Stimulated activated CD4-positive, alpha-beta T cell treated with anti-CD3 and anti-CD28 coated beads, Interleukin-2, amount 100 ng/mL, for 4 hours (primary cell): ENCODE measurements around the gene LZTR1.
A peak's percentile ranks its signal among the peaks of the same experiment; 100 is the strongest.
"Not testable (repeated sequence)": the region's sequence is repeated elsewhere in the genome, so short reads cannot be mapped to it uniquely, and the experiment has no call there.

Experiments
- DNase-seq: peaks from one replicate; pipeline ENCODE4 v3.0.0-alpha.2; 2020; ENCODE audit warnings: low read depth

The LZTR1 gene

DNA sequence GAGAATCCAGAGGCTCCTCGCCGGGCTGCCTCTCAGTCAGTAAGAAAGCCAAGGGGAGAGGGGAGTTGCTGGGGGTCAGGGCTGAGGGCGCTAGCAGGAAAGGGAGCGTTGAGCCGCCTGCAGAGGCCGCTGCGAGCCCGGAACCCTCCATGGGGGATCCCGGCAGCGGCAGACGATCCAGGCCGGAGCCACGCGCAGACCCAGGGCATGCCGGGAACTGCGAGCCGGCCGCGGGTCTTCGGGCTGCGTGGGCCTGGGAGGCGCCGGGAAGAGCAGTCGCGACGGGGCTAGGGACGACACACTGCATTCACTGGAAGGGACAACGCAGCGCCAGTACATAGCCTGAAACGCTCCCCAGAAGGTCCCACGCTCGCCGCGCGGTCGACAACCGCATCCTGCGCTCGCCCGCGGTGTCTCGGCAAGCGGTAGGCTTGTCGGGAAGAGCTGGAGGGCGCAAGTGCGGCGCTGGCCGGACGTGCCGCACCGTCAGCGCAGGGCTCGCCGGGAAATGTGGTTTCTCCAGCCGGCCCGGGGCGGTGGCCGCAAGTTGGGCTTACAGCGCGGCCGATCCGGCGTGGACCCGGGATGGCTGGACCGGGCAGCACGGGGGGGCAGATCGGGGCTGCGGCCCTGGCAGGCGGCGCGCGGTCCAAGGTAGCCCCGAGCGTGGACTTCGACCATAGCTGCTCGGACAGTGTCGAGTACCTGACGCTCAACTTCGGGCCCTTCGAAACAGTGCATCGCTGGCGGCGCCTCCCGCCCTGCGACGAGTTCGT lies at the start of gene LZTR1:
Gene LZTR1 (plus strand): TSS at position 511 of the 776 bp plus-strand sequence. CDS start 75 bp downstream, at position 586.
- peak; percentile 63 for DNase-seq

GRCh38 chr22:20933910-20934309 lies 48.2 kb upstream of the LZTR1 start:
- DNase-seq: no peak

DNA sequence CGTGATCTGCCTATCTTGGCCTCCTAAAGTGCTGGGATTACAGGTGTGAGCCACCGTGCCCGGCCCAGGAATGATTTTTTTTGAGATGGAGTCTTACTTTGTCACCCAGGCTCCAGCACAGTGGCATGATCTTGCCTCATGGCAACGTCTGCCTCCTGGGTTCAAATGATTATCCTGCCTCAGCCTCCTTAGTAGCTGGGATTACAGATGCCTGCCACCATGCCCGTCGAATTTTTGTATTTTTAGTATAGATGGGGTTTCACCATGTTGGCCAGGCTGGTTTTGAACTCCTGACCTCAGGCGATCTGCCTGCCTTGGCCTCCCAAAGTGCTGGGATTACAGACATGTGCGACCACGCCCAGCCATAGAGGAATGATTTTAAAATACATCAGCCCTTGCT lies 47.0 kb upstream of the LZTR1 start:
- not testable (repeated sequence) for DNase-seq

- not testable (repeated sequence) for DNase-seq
Observed at GRCh38 chr22:20935780-20936539, 46.1 kb upstream of the LZTR1 start.

DNA sequence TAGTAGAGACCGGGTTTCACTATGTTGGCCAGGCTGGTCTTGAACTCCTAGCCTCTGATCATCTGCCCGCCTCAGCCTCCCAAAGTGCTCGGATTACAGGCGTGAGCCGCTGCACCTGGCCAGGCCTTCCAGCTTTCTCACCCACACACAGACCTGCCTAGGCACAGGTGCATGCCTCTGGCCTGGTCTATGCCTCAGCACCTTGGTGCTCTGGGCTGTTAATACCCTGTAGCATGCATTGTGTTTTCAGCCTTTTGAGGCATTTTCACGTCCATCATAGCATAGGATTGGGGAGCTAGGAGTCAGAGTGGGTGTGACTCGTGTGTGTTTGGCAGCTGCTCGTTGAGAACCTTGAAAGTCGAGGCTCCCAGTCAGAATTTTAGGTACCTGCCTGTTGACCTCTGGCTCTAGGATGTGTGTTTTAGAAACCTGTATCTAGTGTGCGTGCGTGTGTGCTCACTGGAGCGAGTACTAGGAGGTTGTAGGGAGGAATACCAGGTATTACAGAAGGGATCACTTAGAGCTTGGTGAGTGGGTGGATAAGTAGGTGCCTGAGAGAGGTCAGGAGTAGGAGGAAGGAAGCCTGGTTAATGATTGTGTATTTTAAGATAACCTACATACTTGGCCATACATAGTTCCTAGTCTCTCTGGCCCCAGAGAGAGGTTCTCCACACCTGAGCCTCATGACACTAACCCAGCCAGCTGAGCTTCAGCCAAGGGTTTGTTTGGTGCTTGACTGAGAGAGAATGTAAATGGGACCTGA lies 44.9 kb upstream of the LZTR1 start:
- no peak for DNase-seq

- no peak for DNase-seq
Observed at GRCh38 chr22:20937794-20938671, 44.1 kb upstream of the LZTR1 start.

GRCh38 chr22:20939457-20940185 lies 42.5 kb upstream of the LZTR1 start:
- DNase-seq: not testable (repeated sequence)

GRCh38 chr22:20940186-20940651 lies 41.9 kb upstream of the LZTR1 start:
- DNase-seq: no peak

DNA sequence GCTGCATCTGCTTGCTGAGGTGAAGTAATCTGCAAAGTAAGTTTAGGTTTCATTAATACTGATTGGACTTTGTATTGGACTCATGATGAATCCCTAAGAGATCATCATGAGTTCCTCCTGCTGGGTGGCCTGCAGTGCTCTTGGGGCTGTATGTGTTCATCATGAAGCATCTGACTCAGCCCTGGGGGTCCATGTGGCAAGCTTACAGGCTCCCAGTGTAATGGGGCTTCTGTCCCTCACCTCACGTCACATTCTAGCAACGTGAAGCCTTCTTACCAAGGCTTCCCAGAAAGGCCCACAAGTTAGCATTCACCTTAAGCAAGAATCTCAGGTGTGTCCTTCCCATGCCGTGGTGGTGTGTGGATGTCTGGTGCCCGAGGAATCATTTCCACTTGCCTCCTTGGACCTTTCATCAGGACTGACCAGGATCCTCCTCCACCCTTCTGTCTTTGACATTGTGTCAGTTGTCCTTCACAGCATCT lies 41.2 kb upstream of the LZTR1 start:
- DNase-seq: no peak

DNA sequence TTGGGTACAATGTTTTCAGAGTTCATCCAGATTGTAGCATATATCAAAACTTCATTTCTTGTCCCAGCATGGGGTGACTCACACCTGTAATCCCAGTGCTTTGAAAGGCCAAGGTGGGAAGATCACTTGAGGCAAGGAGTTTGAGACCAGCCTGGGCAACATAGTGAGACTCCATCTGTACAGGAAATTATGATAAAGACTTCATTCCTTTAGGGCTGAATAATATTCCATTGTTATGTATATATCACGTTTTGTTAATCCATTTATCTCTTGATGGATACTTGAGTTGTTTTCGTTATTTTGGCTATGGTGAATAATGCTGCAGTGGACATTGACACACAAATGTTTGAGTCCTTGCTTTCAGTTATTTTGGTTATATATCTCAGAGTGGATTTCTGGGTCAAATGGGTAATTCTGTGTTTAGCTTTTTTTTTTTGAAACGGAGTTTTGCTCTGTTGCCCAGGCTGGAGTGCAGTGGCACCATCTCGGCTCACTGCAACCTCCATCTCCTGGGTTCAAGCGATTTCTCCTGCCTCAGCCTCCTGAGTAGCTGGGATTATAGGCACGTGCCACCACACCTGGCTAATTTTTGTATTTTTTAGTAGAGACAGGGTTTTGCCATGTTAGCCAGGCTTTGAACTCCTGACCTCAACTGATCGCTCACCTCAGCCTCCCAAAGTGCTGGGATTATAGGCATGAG lies 39.7 kb upstream of the LZTR1 start:
- DNase-seq: not testable (repeated sequence)

GRCh38 chr22:20943104-20943933 lies 38.8 kb upstream of the LZTR1 start:
- DNase-seq: no peak

GRCh38 chr22:20944042-20944441 lies 38.1 kb upstream of the LZTR1 start:
- no peak for DNase-seq

DNA sequence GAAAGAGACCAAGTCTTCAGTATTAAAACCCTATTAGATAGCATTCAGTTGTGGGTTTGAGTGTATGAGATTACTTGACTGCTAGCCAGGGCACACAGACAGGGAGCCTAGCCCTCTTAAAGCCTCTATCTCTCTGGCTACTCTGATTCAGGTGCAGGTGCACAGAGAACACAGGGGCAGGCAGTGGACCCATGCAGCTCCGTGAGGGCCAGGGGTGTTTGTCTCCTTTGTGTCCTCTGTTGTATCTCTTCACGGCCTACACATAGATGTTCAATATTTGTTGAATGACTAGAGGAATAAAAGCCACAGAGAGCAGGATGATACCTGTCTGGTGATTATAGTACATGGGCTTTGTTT lies 36.5 kb upstream of the LZTR1 start:
- no peak for DNase-seq

GRCh38 chr22:20946080-20946986 lies 35.8 kb upstream of the LZTR1 start:
- DNase-seq: no peak

- DNase-seq: no peak
Observed at GRCh38 chr22:20946991-20947390, 35.1 kb upstream of the LZTR1 start.

DNA sequence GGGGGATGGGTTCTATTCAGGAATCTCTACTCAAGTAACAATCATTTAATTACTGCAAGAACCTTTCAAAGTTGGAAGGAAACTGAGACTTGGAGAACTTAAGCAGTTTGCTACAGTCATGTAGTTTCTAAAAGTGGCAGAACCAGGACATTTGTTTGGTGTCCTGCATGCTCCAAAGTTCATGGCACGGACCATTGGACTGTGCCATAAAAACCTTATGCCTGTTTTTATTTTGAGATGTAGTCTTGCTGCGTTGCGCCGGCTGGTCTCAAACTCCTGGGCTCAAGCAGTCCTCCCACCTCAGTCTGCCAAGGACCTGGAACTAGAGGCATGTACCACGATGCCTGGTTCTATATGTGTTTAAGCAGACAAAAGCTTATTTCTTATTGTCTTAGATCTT lies 33.6 kb upstream of the LZTR1 start:
- no peak for DNase-seq

DNA sequence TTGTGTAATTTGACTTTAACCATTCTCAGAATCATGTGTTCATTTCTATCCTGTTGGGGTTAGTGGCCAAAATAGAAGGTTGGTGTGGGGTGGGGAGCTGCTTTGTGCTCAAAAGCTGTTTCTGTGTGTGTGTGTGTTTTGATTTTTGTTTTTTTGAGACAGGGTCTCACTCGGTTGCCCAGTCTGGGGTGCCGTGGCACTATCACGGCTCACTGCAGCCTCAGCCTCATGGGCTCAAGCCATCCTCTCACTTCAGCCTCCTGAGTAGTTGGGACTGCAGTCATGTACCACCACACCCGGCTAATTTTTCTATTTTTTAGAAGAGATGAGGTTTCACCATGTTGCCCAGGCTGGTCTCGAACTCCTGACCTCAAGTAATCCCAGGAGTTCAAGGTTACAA lies 33.1 kb upstream of the LZTR1 start:
- no peak for DNase-seq

DNA sequence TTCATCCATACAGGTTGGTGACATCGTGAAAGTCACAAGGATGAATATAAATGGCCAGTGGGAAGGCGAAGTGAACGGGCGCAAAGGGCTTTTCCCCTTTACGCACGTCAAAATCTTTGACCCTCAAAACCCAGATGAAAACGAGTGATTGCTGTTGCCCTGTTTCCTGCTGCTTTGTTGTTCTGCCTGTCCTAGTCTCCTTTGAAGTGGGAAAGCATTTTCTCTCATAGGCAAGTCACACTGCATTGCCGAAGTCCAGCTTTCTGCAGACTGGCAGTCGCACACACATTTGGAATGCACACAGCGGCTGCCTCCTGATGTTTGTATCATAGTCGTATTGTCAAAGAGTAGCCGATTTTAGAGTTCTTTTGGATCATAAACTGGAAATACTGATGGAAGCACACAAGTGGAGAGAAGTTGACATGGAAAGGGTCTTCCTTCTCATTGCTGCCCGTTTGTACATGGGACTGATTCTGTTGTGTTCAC lies 32.4 kb upstream of the LZTR1 start:
- DNase-seq: no peak
